HL-60 (cell line): ENCODE results near the gene PLXNA3.

ENCODE experiments used
- CTCF ChIP-seq: IDR thresholded peaks from one replicate; pipeline ENCODE4 v1.5.1; 2011; ENCODE audit warnings: low read length, control low read depth, inconsistent platforms; ENCODE audit not compliant: insufficient read depth
- GABPA ChIP-seq: IDR thresholded peaks from 2 replicates; pipeline ENCODE4 v1.6.1; 2012; ENCODE audit warnings: low read depth
- POLR2AphosphoS5 ChIP-seq: IDR thresholded peaks from 2 replicates; pipeline ENCODE4 v1.6.1; 2012; ENCODE audit warnings: low read depth
- REST ChIP-seq: IDR thresholded peaks from 2 replicates; pipeline ENCODE4 v1.6.1; 2012; ENCODE audit warnings: low read depth; ENCODE audit not compliant: insufficient replicate concordance
- SPI1 ChIP-seq: IDR thresholded peaks from 2 replicates; pipeline ENCODE4 v1.6.1; 2012; ENCODE audit warnings: low read depth, mild to moderate bottlenecking, borderline replicate concordance

GRCh38 chrX:154413142-154413541 lies 44.9 kb upstream of the PLXNA3 start:
- TF ChIP-seq CTCF (no peak), POLR2AphosphoS5 (no peak), REST (no peak), GABPA (no peak), SPI1 (no peak)
